Astrocyte of the cerebellum (primary cell): ENCODE measurements around the gene TTC32.

ENCODE experiments used
- DNase-seq: peaks from one replicate; pipeline ENCODE4 v3.0.0-alpha.2; 2011; ENCODE audit warnings: low read depth
- H3K4me3 ChIP-seq: 2 replicates; pipeline ENCODE4 v1.5.1; 2011; ENCODE audit warnings: mild to moderate bottlenecking, low read depth, low read length, moderate library complexity
- in situ Hi-C: cut with HindIII; loops from 2 replicates; pipeline ENCODE4 v1.10.0; 2017; ENCODE audit warnings: low sequenced_read_pairs
- TF ChIP-seq, protein P1 (sequence below): IDR thresholded peaks from 2 replicates; pipeline ENCODE4 v1.5.1; 2012; ENCODE audit warnings: low read length, low read depth, moderate library complexity, mild to moderate bottlenecking; ENCODE audit errors: missing control alignments

TTC32 gene

DNA sequence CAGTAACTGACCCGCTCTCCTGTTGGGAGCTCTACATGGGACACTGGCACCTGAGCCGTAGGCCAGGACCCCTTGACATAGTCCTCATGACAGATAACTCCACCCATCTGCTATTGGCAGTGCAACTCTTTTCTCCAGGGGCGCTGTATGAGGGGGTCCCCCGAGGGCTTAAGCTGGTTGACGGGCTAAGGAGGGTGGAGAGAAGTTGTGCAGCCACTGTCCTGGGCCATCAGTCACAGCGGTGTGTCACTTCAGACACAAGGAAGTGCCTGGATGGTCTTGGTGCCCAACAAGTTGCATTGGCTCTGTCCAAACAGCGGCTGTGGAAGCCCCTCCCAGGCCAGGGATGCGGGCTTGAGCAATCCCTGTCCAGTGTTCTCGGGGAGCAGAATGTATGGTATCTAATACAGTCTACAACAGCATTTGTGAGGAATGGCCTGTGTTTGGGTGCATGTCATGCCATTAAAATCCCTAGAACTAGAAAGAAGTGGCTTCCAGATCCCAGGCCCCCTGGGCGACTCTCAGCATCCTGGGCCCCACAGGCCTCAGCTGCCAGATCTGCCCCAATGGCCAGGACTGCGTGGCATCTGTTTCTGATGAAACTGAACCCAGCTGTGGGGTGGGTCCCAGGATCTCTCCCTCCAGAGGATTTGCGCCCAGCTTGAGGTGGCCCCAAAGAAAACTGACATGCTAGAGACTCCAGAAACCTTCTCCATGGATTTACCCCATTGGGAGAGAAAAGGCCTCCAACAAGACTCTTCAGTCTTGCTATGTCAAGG, 23.3 kb downstream of the TTC32 start:
- TF ChIP-seq, protein P1, sequence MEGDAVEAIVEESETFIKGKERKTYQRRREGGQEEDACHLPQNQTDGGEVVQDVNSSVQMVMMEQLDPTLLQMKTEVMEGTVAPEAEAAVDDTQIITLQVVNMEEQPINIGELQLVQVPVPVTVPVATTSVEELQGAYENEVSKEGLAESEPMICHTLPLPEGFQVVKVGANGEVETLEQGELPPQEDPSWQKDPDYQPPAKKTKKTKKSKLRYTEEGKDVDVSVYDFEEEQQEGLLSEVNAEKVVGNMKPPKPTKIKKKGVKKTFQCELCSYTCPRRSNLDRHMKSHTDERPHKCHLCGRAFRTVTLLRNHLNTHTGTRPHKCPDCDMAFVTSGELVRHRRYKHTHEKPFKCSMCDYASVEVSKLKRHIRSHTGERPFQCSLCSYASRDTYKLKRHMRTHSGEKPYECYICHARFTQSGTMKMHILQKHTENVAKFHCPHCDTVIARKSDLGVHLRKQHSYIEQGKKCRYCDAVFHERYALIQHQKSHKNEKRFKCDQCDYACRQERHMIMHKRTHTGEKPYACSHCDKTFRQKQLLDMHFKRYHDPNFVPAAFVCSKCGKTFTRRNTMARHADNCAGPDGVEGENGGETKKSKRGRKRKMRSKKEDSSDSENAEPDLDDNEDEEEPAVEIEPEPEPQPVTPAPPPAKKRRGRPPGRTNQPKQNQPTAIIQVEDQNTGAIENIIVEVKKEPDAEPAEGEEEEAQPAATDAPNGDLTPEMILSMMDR: no peak
- in situ Hi-C loops: no loop called here
- DNase-seq: no peak
- no peak overlapping the region for H3K4me3 ChIP-seq

DNA sequence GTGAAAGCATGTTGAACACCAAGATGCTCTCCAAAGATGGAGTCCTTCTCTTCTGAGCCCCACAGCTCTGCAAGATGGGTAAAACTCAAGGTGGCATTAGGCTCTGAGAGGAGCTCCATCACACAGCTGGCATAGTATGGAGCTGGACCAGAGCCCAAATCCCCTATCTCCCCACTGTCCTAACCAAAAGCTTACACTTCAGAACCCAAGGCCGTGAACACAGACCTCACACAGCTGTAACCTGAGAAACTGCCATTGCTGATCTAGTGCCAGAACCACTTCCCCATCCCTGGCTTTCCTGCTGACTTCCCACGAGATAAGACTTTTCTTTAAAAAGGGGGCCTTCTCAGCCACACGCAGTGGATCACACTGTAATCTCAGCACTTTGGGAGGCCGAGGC, 25.0 kb downstream of the TTC32 start:
- H3K4me3 ChIP-seq: no peak overlapping the region
- DNase-seq: no peak
- TF ChIP-seq, protein P1: no peak
- in situ Hi-C loops: no loop called here

DNA sequence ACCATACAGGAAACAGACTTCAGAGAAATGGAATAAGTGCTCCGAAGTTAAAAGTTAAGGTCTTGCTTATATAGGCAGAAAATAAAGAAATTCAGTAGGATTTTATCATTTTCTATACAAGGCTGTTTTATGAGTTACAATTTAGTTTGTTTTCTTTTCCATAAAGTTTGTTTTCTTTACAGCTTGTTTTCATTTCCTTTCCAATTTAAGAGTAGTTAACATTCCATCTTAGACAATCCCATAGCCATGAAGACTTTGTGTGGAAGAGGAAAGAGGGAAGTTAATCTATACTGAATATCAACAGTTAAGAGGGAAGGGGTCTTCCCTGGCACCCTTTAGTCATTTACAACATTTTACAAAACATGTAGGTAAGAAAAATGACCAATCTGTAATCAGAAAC, 26.5 kb downstream of the TTC32 start:
- H3K4me3 ChIP-seq: no peak overlapping the region
- TF ChIP-seq, protein P1: no peak
- in situ Hi-C loops: no loop called here
- no peak for DNase-seq

DNA sequence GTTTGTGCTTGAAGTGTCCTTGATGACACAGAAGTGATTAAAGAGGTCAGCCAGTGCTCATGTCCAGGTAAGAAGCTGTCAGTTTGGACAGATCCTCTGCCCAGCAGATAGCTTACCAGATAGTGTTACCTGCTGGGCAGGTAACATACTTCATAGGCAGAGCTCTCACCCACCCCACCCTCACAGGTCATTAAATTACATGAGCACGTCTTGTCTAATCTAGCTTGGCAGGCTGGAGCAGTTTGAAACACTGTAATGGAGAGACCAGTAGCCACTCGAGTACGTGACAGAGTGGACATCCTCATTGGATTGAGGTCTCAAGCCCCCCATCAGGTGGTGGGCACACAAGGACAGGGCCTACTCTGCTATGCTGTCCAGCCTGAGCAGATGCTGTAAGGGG, 27.1 kb downstream of the TTC32 start:
- TF ChIP-seq, protein P1: no peak
- in situ Hi-C loops: loop anchor here (25.0 kb wide), 1 partner anchor 512 kb away; the partner anchor contains the start of gene OSR1
- DNase-seq: no peak
- H3K4me3 ChIP-seq: no peak overlapping the region

DNA sequence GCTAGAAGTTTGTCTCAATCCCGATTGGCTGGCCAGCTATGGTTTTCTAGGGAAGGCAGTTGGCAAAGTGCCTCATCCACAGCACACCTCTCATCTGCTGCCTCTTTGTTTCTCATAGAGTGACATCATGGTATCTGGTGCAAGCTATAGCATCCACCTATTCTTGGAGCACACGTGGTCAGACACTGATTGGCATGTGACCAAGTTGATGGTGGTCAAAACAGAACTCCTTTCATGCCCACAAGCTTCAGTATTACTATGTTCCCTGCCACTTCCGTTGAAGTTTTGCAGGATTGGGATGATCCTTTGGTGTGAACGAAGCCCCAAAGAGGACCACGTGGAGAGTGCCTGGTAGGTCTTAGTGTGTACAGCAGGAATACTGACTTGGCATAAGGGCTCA, 28.8 kb downstream of the TTC32 start:
- in situ Hi-C loops: loop anchor here (25.0 kb wide), 1 partner anchor 511 kb away; the partner anchor contains the start of gene OSR1
- TF ChIP-seq, protein P1: no peak
- DNase-seq: no peak
- no peak overlapping the region for H3K4me3 ChIP-seq

DNA sequence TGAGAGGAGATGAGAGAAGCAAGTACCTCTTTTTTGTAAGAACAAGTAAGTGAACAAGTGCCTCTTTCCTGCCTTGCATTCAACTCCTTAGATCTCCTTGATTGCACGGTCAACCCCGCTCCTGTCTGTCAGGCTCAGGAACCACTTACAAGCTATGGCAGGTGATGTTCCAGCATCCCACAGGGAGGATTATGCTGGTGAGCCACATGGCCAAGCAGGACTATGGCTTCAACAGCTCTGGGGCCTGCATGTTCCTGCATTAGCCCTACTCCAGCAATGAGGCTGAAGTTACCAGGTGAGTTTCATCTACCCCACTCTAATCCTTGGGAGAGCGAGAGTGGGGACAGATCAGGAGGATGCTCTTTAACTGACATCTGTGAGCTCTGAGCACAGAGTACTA, 29.5 kb downstream of the TTC32 start:
- in situ Hi-C loops: loop anchor here (25.0 kb wide), 1 partner anchor 510 kb away; the partner anchor contains the start of gene OSR1
- TF ChIP-seq, protein P1: no peak
- DNase-seq: no peak
- no peak overlapping the region for H3K4me3 ChIP-seq
